GM19395 (cell line): ENCODE results near the gene NEDD4L.
A peak's percentile ranks its signal among the peaks of the same experiment; 100 is the strongest.
"Not testable (repeated sequence)": the region's sequence is repeated elsewhere in the genome, so short reads cannot be mapped to it uniquely, and the experiment has no call there.

ENCODE experiments used
- ATAC-seq: cut with Tn5 transposase; IDR thresholded peaks from one replicate; pipeline ENCODE4 v1.9.1; 2021; ENCODE audit warnings: mild to moderate bottlenecking, moderate library complexity; ENCODE audit not compliant: unreplicated experiment

NEDD4L gene

DNA sequence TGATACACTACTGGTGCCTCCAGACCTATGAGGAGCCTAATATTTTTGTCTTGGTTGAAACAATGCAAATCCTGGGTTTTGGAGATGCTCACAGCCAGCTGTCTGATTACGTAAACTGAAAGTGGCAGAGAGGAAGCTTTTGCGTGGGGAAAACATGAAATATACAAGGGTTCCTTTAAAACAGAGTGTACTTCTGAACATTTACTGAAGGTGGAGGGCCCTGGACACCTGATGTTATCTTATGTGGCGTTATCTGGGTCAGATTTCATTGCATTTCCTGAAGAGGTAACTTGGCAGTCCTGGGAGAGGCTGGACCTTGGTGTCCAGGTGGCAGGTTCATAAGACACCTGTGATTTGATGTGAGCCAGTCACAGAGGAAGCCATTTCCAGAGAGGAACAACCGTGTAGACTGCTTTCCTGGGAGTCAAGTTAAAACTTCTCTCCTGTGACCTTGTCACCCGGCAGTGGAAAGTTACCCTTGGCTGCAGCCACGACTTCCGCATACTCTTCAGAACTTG, 105.0 kb downstream of the NEDD4L start:
- peak; percentile 84 for ATAC-seq

GRCh38 chr18:58150772-58151171, 106.7 kb downstream of the NEDD4L start:
- no peak for ATAC-seq

DNA sequence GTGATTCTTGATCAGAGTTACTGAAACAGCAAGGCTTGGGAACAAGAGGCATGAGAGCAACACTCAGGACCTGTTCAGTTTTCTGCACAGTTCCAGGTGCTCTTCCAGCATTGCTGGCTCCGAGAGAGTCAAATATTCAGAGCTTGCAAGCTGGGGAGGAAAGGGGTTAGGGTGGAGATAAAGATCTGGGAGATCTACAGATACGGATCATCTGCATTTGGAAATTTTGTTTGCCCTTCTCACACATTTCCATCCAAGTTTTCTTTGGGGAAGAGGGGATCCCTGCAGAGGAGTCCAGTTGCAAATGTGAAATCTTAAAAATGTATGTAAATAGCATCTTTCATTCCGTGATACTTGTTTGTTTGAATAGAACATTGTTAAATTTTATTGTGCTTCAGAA, 108.2 kb downstream of the NEDD4L start:
- no peak for ATAC-seq

- ATAC-seq = no peak
These were observed 108.9 kb downstream of the NEDD4L start for GRCh38 chr18:58152891-58153290.

- ATAC-seq = no peak
These were observed 112.5 kb downstream of the NEDD4L start for GRCh38 chr18:58156516-58156915.

DNA sequence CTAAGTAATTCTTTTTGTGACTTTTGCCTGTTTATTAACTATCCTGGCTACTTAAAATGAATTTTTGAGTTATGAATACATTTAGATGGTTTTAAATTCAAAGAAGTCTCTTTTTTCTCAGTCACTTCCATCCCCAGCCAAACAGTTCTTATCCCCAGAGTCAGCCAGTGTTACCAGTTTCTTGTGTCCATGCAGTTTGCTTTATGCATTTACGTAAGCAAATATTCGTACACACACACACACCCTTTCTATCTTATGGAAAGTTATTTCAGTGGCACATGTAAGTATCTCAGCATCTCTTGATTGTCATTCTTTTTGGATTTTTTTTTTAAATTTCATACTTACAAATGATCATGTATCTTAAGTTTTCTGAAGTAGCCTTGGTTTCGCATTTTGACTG, 113.2 kb downstream of the NEDD4L start:
- no peak for ATAC-seq

DNA sequence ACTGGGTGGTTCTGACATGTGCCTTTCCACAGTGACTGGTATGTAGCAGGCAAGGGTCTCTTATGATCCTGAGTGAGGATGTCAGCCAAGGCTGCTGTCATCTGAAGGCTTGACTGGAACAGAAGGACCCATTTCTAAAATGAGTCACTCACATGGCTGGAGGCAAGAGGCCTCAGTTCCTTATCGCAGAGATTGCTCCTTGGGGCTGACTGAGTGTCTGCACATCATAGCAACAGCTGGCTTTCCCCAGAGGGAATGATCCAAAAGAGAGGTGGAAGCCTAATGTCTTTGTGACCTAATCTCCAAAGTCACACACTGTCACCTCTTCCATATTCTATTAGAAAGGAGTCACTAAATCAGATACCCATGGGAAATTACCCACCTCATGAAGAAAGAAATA, 114.0 kb downstream of the NEDD4L start:
- no peak for ATAC-seq

DNA sequence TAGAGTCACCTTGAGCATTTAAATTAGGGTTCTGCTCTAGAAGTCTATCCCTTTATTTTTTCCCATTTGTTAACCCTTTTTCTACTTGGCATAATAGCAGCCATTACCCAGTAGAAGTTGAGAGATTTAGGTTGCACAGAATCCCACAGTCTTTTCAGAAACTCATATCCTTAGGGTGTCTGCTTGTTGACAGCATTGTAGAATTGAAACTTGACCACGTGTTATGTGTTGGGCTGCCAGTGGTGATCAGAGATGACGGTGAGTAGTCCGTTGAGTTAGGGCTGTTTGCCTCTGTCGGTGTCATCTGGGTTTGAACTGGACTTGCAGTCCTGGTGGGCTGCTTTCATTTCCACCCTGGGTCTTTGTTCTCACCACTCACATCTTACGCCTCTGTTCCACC, 114.4 kb downstream of the NEDD4L start:
- ATAC-seq = no peak

- ATAC-seq = no peak
These were observed 117.6 kb downstream of the NEDD4L start for GRCh38 chr18:58161659-58162058.

DNA sequence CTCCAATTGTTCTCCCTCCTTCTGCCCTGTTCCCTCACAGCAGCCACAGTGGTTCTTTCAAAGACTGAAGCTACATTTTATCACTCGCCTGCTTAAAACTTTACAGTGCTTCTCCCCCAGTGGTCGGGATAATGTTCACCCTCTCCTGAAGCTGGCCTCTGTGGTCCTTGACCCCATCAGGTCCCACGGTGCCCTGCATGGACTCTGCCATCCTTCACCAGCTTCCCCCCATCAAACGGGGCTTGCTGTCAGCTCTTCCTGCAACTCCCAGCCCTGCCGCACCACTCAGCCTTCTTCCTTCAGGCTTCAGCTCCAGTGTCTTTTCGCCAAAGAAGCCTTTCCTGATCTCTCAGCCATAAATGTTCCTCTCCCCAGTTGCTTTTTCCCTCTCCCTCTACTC, 118.1 kb downstream of the NEDD4L start:
- no peak for ATAC-seq

- no peak for ATAC-seq
These were observed 119.1 kb downstream of the NEDD4L start for GRCh38 chr18:58163004-58163590.

- ATAC-seq = no peak
These were observed 122.3 kb downstream of the NEDD4L start for GRCh38 chr18:58166278-58166844.

GRCh38 chr18:58167073-58167472, 123.0 kb downstream of the NEDD4L start:
- ATAC-seq = no peak

- no peak for ATAC-seq
These were observed 124.2 kb downstream of the NEDD4L start for GRCh38 chr18:58168221-58168620.

GRCh38 chr18:58168993-58169392, 125.0 kb downstream of the NEDD4L start:
- ATAC-seq = no peak

GRCh38 chr18:58169472-58169871, 125.4 kb downstream of the NEDD4L start:
- ATAC-seq = no peak

DNA sequence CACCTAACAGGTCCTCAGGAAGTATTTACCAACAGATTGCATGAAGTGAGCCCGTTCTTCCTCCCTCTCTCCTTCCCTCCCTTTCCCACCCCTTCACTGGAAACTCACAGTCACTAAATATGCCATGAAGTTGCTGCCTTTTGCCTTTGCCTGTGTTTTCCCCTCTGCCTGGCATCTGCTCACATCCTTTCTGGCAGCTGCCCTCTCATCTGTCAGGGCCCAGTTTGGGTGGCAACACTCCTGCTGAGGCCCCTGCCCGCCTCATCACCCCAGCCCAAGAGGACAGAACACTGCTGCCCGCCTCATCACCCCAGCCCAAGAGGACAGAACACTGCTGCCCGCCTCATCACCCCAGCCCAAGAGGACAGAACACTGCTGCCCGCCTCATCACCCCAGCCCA, 126.0 kb downstream of the NEDD4L start:
- not testable (repeated sequence) for ATAC-seq

GRCh38 chr18:58172031-58172430, 128.0 kb downstream of the NEDD4L start:
- no peak for ATAC-seq

GRCh38 chr18:58174285-58174684, 130.3 kb downstream of the NEDD4L start:
- ATAC-seq = no peak

DNA sequence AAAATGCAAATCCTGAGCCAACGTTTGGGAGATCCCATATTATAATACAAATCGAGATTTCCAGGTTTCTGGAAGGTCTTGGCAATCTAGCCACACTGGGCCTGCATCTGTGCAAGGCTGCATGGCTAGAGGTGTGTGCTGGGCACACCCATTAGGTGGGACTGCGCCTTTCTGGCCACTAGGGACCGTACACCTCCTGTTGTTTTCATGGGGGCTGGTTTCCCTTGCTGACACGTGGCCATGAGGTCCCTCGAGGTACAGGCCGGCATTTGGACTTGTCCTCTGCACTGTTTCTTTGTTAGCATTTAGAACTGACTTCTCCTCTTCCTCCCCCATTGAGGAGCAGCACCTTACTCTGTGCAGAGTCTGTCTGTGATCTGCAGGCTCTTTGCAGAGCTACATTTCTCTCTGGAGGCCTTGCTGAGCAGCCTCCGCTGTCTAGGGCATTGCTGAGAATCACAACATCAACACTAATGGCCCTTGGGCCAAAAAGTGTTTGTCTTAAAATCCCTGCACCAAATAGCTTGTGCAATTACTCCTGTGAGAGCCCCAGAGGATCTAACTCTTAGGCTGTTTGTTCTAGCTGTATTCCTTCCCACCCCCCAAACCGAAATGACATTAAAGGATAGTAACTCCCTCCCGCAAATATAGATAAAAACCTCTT, 131.2 kb downstream of the NEDD4L start:
- no peak for ATAC-seq

DNA sequence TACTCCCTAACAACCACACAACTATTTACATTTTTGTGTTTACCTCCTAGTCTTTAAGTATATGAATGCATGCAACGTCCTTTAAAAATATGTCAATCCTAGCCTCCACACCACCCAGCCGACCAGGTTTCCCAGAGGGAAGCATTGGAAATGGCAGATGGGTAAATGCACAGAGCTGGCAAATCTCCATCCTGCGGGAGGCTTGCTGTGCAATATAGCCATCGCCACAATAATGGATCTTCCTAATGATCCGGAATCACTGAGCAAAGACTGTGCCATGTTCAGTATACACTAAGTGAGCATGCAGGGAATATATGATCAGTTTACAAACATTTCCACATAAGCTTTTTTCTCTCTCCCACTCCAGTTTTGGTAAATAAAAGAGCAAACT, 131.8 kb downstream of the NEDD4L start:
- no peak for ATAC-seq

- ATAC-seq = no peak
These were observed 133.1 kb downstream of the NEDD4L start for GRCh38 chr18:58177004-58177717.
